Pancreas (tissue), 10 donors: ENCODE results near the gene SCG3. TPM values are rescaled to one million over a fixed set of nuclear protein-coding genes. Genes with fewer than 3 reads are reported as not detected.
A peak's percentile ranks its signal among the peaks of the same experiment; 100 is the strongest.

Experiments used
- ATAC-seq, 4 donors: fragments of 200-7000 bp; cut with Tn5 transposase; one replicate each; pipeline versions ENCODE4 v1.8.0 to v1.9.1; 2020; ENCODE audit warnings: mild to moderate bottlenecking in 4 of 4, moderate library complexity in 4 of 4
- DNase-seq, 6 donors: peaks; one replicate each; pipeline ENCODE4 v3.0.0-alpha.2; 2020
- FAIRE-seq: peaks from 2 replicates; lab custom pipeline; 2012; peaks lifted over from hg19 to GRCh38; lab: Jason Lieb, UNC
- H3K27ac ChIP-seq, 4 donors: fragments of 200-600 bp; sonication (generic); 1 replicate in 3 of 4; 2 replicates in 1 of 4; pipeline versions ENCODE4 v1.5.0 to v1.8.0; 2020
- H3K27me3 ChIP-seq, 4 donors: fragments of 200-600 bp; one replicate each; pipeline ENCODE4 v1.8.0; 2021
- H3K36me3 ChIP-seq, 3 donors: fragments of 200-600 bp; sonication (generic) in 1 of 3; one replicate each; pipeline versions ENCODE4 v1.5.0 to v1.8.0; 2020 to 2021
- H3K4me1 ChIP-seq, 3 donors: fragments of 200-600 bp; one replicate each; pipeline ENCODE4 v1.8.0; 2021
- H3K4me3 ChIP-seq, 4 donors: fragments of 200-600 bp; sonication (generic) in 2 of 4; one replicate each; pipeline versions ENCODE4 v1.5.0 to v1.8.0; 2020 to 2021
- H3K9me3 ChIP-seq, 4 donors: fragments of 200-600 bp; one replicate each; pipeline ENCODE4 v1.8.0; 2021
- CTCF ChIP-seq, 4 donors: fragments of 200-600 bp; sonication (generic) in 3 of 4; IDR thresholded peaks; one replicate each; pipeline versions ENCODE4 v1.5.0 to v1.8.0; 2021; ENCODE audit warnings: antibody characterized with exemption in 4 of 4
- WGBS, 2 donors: extraction: QIAGEN DNeasy Blood & Tissue Kit; methylation state at CpG; one replicate each; pipeline ENCODE4 v1.1.7; 2013; 5-methylcytosine and 5-hydroxymethylcytosine counted together
- intact Hi-C, 3 donors: fragments of 100-400 bp; cut with DNase I; formaldehyde crosslinking; loops; one replicate each; pipeline versions ENCODE4 v1.11.1 to v1.14.2; 2022
- polyA plus RNA-seq, 2 donors: library from polyadenylated mRNA; stranded (reverse); fragments of 200-250 nt; gene quantifications; one replicate each; pipeline ENCODE4 v1.2.3, GENCODE V29; 2013
- total RNA-seq, 6 donors: library from RNA; stranded (reverse); fragmentation: NEBNext Ultra II Directional in 4 of 6; extraction: Animal tissue kit (Norgen Biotek cat#: 25700) in 4 of 6; gene quantifications; one replicate each; pipeline versions ENCODE4 v1.2.1 to v1.2.4, GENCODE V29; 2021 to 2023
- donor health status: healthy with polysubstance abuse.
- donor health status: DM: no; HTN: no; CAD: no; lungs with moderate emphysema.
- donor health status: DM: no; HTN: no; CAD: no.
- donor health status: control.
- donor health status: control.
- donor health status: Bipolar disorder and iron deficiency.
- donor health status: DM: yes; HTN: yes; CAD: no.
- donor health status: DM: no; HTN: no; CAD: no.
- donor health status: DM: no; HTN: no; CAD: no.
- donor health status: DM: yes; HTN: yes; CAD: no.

SCG3 gene
- total and polyA plus RNA-seq, 8 donors = 2.4 to 67.5 (median 9.6) TPM

- FAIRE-seq (no peak), DNase-seq (no peak), ATAC-seq (no peak)
- H3K36me3 ChIP-seq = no peaks in the 10 kb centered on the region
- intact Hi-C loops = loop anchor here in 1 of 3 donors (10.0 kb wide), 1 partner anchor 181 kb away; no protein-coding TSS in a partner anchor
- peak overlapping the region in 1 of 4 donors; percentile 86 for H3K27ac ChIP-seq
- H3K9me3 ChIP-seq = no peaks in the 10 kb centered on the region
- no peak for TF ChIP-seq CTCF (IDR thresholded peaks at IDR 0.05)
- WGBS, 2 donors = 38 to 42% methylated on average over 3 of the region's 3 CpGs
- no peaks in the 10 kb centered on the region for H3K27me3 ChIP-seq
- H3K4me1 ChIP-seq = peaks cover 5 to 12% (median 8%) of the 10 kb centered on the region in 3 donors
- peak overlapping the region in 3 of 4 donors; percentile 73 to 86 (median 78) for H3K4me3 ChIP-seq
These were observed 54.8 kb downstream of the SCG3 start for GRCh38 chr15:51736069-51736468.

- Histone ChIP-seq H3K4me3 (peak overlapping the region; percentile 73 to 86 (median 80)), H3K4me1 (peaks cover 2 to 9% (median 8%) of the 10 kb centered on the region in 3 donors), H3K9me3 (no peaks in the 10 kb centered on the region), H3K27me3 (no peaks in the 10 kb centered on the region), H3K36me3 (no peaks in the 10 kb centered on the region), H3K27ac (peak overlapping the region; percentile 47 to 88 (median 86))
- TF ChIP-seq CTCF (IDR thresholded peaks at IDR 0.05) = no peak
- FAIRE-seq = no peak
- intact Hi-C loops = loop anchor here in 1 of 3 donors (10.0 kb wide), 1 partner anchor 182 kb away; no protein-coding TSS in a partner anchor
- ATAC-seq = peak; percentile 53 to 71 (median 62)
- WGBS, 2 donors = 0 to 2% methylated on average over 38 to 69 of the region's 69 CpGs
- peak; percentile 35 to 80 (median 58) for DNase-seq
These were observed 55.6 kb downstream of the SCG3 start for GRCh38 chr15:51736751-51737521.

GRCh38 chr15:51737522-51738305 lies 56.4 kb downstream of the SCG3 start, which contains the start of gene LYSMD2:
Gene LYSMD2, minus strand, starts transcription at chr15:51737655. Its CDS starts 33 bp downstream, at chr15:51737622.
- Histone ChIP-seq H3K36me3 (no peaks in the 10 kb centered on the region), H3K4me1 (peaks cover 0 to 8% (median under 1%) of the 10 kb centered on the region in 3 donors), H3K9me3 (no peaks in the 10 kb centered on the region), H3K27ac (peak within 1 kb of the TSS; percentile 47 to 88 (median 86)), H3K4me3 (peak within 1 kb of the TSS; percentile 73 to 86 (median 80)), H3K27me3 (no peaks in the 10 kb centered on the region)
- TF ChIP-seq CTCF (IDR thresholded peaks at IDR 0.05) = no peak
- DNase-seq (peak; percentile 70 to 90 (median 79)), ATAC-seq (peak; percentile 83 to 92 (median 89)), FAIRE-seq (no peak)
- WGBS, 2 donors = 0% methylated on average over 24 to 67 of the region's 67 CpGs
- intact Hi-C loops = loop anchor here in 1 of 3 donors (10.0 kb wide), 1 partner anchor 183 kb away; no protein-coding TSS in a partner anchor

GRCh38 chr15:51738553-51738952 lies 57.2 kb downstream of the SCG3 start:
- no peak overlapping the region for H3K4me3 ChIP-seq
- peak overlapping the region in 3 of 4 donors; percentile 86 to 88 (median 87) for H3K27ac ChIP-seq
- DNase-seq (no peak), ATAC-seq (no peak), FAIRE-seq (no peak)
- intact Hi-C loops = loop anchor here in 1 of 3 donors (10.0 kb wide), 1 partner anchor 184 kb away; no protein-coding TSS in a partner anchor
- 66 to 68% methylated on average over 2 of the region's 2 CpGs for WGBS, 2 donors
- H3K9me3 ChIP-seq = no peaks in the 10 kb centered on the region
- TF ChIP-seq CTCF (IDR thresholded peaks at IDR 0.05) = no peak
- H3K36me3 ChIP-seq = no peaks in the 10 kb centered on the region
- H3K4me1 ChIP-seq = peaks cover 0 to 8% (median 0%) of the 10 kb centered on the region in 3 donors
- no peaks in the 10 kb centered on the region for H3K27me3 ChIP-seq
